GM23338 (cell line): Measurements from ENCODE around the gene CXorf65. TPM values are rescaled to one million over a fixed set of nuclear protein-coding genes. Genes with fewer than 3 reads are reported as not detected.

Experiments used
- ATAC-seq: fragments of 200-7000 bp; cut with Tn5 transposase; 3 replicates; pipeline ENCODE4 v1.9.1; 2020
- DNase-seq: peaks from one replicate; pipeline ENCODE4 v3.0.0-alpha.2; 2015; ENCODE audit warnings: low spot score
- H2AFZ ChIP-seq: fragments of 200-600 bp; sonication (generic); 2 replicates; pipeline ENCODE4 v1.8.0; 2016; ENCODE audit warnings: antibody characterized with exemption, mild to moderate bottlenecking, moderate library complexity
- H3F3A ChIP-seq: fragments of 200-600 bp; sonication (generic); replicated peaks from 2 replicates; pipeline ENCODE4 v1.8.0; 2017; ENCODE audit warnings: antibody characterized with exemption, mixed run types, low read depth
- H3K27ac ChIP-seq: fragments of 200-600 bp; sonication (generic); 2 replicates; pipeline ENCODE4 v1.6.1; 2016; ENCODE audit warnings: low read depth
- H3K27me3 ChIP-seq: fragments of 200-600 bp; sonication (generic); 2 replicates; pipeline ENCODE4 v1.8.0; 2016; ENCODE audit warnings: mild to moderate bottlenecking, mixed run types, moderate library complexity; ENCODE audit not compliant: insufficient read depth
- H3K36me3 ChIP-seq: fragments of 200-600 bp; sonication (generic); 2 replicates; pipeline ENCODE4 v1.8.0; 2016; ENCODE audit warnings: mild to moderate bottlenecking; ENCODE audit not compliant: insufficient read depth
- H3K4me1 ChIP-seq: fragments of 200-600 bp; sonication (generic); 2 replicates; pipeline ENCODE4 v1.8.0; 2016; ENCODE audit warnings: mild to moderate bottlenecking, moderate library complexity; ENCODE audit not compliant: insufficient read depth
- H3K4me2 ChIP-seq: fragments of 200-600 bp; sonication (generic); 2 replicates; pipeline ENCODE4 v1.7.1; 2017; ENCODE audit warnings: mixed run types
- H3K4me3 ChIP-seq: fragments of 200-600 bp; sonication (generic); 2 replicates; pipeline ENCODE4 v1.6.1; 2016; ENCODE audit warnings: mixed run types
- H3K79me2 ChIP-seq: fragments of 200-600 bp; sonication (generic); replicated peaks from 2 replicates; pipeline ENCODE4 v1.8.0; 2017; ENCODE audit warnings: mild to moderate bottlenecking; ENCODE audit not compliant: insufficient read depth
- H3K9me2 ChIP-seq: fragments of 200-600 bp; sonication (generic); 2 replicates; pipeline ENCODE4 v1.8.0; 2017; ENCODE audit not compliant: insufficient read depth
- H4K20me1 ChIP-seq: fragments of 200-600 bp; sonication (generic); replicated peaks from 2 replicates; pipeline ENCODE4 v1.8.0; 2017; ENCODE audit warnings: mild to moderate bottlenecking; ENCODE audit not compliant: insufficient read depth
- H3K27ac Mint-ChIP-seq: 2 replicates; pipeline ENCODE4 v1.8.0; 2020; ENCODE audit warnings: inconsistent platforms, mild to moderate bottlenecking, moderate library complexity, mixed read lengths
- H3K27me3 Mint-ChIP-seq: 3 replicates; pipeline ENCODE4 v1.8.0; 2022; ENCODE audit warnings: low read depth, mild to moderate bottlenecking, moderate library complexity, mixed read lengths, inconsistent platforms; ENCODE audit not compliant: insufficient read depth, poor library complexity
- H3K36me3 Mint-ChIP-seq: 3 replicates; pipeline ENCODE4 v1.8.0; 2021; ENCODE audit warnings: low read depth, mild to moderate bottlenecking, inconsistent platforms, moderate library complexity, mixed read lengths
- H3K4me1 Mint-ChIP-seq: 3 replicates; pipeline ENCODE4 v1.8.0; 2020; ENCODE audit warnings: mild to moderate bottlenecking, inconsistent platforms, mixed read lengths
- H3K4me3 Mint-ChIP-seq: 3 replicates; pipeline ENCODE4 v1.8.0; 2021; ENCODE audit warnings: moderate library complexity, mild to moderate bottlenecking, inconsistent platforms, mixed read lengths
- H3K9me3 Mint-ChIP-seq: 3 replicates; pipeline ENCODE4 v1.8.0; 2020; ENCODE audit warnings: moderate library complexity, mild to moderate bottlenecking, inconsistent platforms, mixed read lengths
- NANOG ChIP-seq: IDR thresholded peaks from 2 replicates; pipeline ENCODE4 v1.6.1; 2016; ENCODE audit warnings: antibody characterized with exemption, borderline replicate concordance
- STAT1 ChIP-seq: IDR thresholded peaks from one replicate; pipeline ENCODE4 v1.6.1; 2016; ENCODE audit warnings: antibody characterized with exemption; ENCODE audit not compliant: unreplicated experiment
- polyA plus RNA-seq: library from polyadenylated mRNA; unstranded; fragments of >200 nt; fragmentation: Nextera tagmentation; extraction: Ambion mirVana; gene quantifications from 2 replicates; pipeline ENCODE4 v1.2.1, GENCODE V29; 2016
- total RNA-seq: library from RNA; depleted of rRNA; stranded (reverse); fragments of >200 nt; shearing (Covaris generic); gene quantifications from 2 replicates; pipeline ENCODE4 v1.2.3, GENCODE V29; 2014
- TF ChIP-seq, protein P1 (sequence below), 2 experiments: fragments of 200-600 bp in 1 of 2; sonication (generic) in 1 of 2; conservative IDR thresholded peaks; 2 replicates each; pipeline versions ENCODE4 v1.5.1 to v1.6.1; 2016 to 2017; ENCODE audit warnings: antibody characterized with exemption in 2 of 2, low read depth in 2 of 2, mild to moderate bottlenecking in 2 of 2, moderate library complexity in 1 of 2
- TF ChIP-seq, protein P2 (sequence below): IDR thresholded peaks from 2 replicates; pipeline ENCODE4 v1.6.1; 2016; ENCODE audit warnings: antibody characterized with exemption
- TF ChIP-seq, protein P3 (sequence below): IDR thresholded peaks from one replicate; pipeline ENCODE4 v1.6.1; 2018; ENCODE audit warnings: antibody characterized with exemption; ENCODE audit not compliant: unreplicated experiment
- TF ChIP-seq, protein P4 (sequence below): fragments of 250-450 bp; sonication (Bioruptor Pico); IDR thresholded peaks from 2 replicates; pipeline ENCODE4 v1.5.0; 2020; ENCODE audit warnings: mild to moderate bottlenecking, moderate library complexity

CXorf65 gene
- total and polyA plus RNA-seq, 2 experiments from 2014 or later: 0.79 TPM; not detected in 1

DNA sequence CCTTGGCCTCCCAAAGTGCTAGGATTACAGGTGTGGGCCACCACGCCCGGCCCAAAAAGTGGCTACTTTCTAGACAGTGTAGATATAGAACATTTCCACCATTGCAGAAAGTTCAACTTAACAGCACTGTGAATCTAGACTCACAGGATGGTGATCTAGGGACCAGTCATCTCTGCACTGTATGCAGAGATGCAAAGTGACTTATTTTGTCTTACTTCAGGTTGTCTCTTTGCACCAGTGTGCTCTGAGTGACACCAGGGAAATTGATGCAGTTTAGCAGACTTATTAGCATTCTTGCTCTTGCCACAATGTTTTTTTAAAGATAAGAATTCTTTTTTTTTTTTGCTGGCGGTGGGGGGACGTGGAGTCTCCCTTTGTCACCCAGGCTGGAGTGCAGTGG lies 23.7 kb downstream of the CXorf65 start:
- Mint-ChIP-seq H3K9me3 (no peaks in the 10 kb centered on the region), H3K36me3 (no peaks in the 10 kb centered on the region), H3K27ac (no peak overlapping the region), H3K27me3 (no peaks in the 10 kb centered on the region), H3K4me3 (no peak overlapping the region), H3K4me1 (no peaks in the 10 kb centered on the region)
- Histone ChIP-seq H3K27me3 (no peaks in the 10 kb centered on the region), H3K36me3 (no peaks in the 10 kb centered on the region), H3K9me2 (no peaks in the 10 kb centered on the region), H3K79me2 (no peaks in the 10 kb centered on the region), H3K4me1 (no peaks in the 10 kb centered on the region), H3F3A (no peaks in the 10 kb centered on the region), H3K4me3 (no peak overlapping the region), H2AFZ (no peak overlapping the region), H4K20me1 (no peaks in the 10 kb centered on the region), H3K27ac (no peak overlapping the region), H3K4me2 (no peak overlapping the region)
- TF ChIP-seq, protein P1, sequence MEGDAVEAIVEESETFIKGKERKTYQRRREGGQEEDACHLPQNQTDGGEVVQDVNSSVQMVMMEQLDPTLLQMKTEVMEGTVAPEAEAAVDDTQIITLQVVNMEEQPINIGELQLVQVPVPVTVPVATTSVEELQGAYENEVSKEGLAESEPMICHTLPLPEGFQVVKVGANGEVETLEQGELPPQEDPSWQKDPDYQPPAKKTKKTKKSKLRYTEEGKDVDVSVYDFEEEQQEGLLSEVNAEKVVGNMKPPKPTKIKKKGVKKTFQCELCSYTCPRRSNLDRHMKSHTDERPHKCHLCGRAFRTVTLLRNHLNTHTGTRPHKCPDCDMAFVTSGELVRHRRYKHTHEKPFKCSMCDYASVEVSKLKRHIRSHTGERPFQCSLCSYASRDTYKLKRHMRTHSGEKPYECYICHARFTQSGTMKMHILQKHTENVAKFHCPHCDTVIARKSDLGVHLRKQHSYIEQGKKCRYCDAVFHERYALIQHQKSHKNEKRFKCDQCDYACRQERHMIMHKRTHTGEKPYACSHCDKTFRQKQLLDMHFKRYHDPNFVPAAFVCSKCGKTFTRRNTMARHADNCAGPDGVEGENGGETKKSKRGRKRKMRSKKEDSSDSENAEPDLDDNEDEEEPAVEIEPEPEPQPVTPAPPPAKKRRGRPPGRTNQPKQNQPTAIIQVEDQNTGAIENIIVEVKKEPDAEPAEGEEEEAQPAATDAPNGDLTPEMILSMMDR (conservative IDR thresholded peaks at IDR 0.05; ENCODE audit: low read depth in 2 of 2): no peak
- TF ChIP-seq STAT1: no peak
- DNase-seq: no peak
- no peak for ATAC-seq

DNA sequence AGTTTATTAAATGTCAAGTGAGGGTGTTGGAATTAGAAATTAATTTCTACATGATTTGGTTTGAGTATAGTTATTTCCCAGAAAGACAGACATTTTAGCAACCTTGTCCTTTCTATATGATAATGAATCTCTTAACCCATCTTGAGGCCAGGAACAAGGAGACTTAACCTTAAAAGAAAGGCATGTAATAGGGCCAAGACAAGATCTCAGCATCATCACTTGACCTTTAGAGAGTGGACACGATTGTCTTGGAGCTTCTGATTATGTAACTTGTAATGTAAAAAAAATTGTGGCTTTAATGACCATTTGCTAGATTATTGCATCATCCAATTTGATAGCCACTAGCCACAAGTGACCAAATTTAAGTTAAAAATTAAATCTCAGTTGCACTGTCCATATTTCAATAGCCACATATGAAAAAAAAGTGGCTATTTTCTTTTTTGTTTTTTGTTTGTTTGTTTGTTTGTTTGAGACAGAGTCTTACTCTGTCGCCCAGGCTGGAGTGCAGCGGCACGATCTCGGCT lies 24.4 kb downstream of the CXorf65 start:
- ATAC-seq: no peak
- H4K20me1 ChIP-seq: no peaks in the 10 kb centered on the region
- no peaks in the 10 kb centered on the region for H3F3A ChIP-seq
- Mint-ChIP-seq H3K9me3 (no peaks in the 10 kb centered on the region), H3K27ac (no peak overlapping the region), H3K36me3 (no peaks in the 10 kb centered on the region), H3K4me3 (no peak overlapping the region), H3K27me3 (no peaks in the 10 kb centered on the region), H3K4me1 (no peaks in the 10 kb centered on the region)
- no peak overlapping the region for H3K4me3 ChIP-seq
- H3K9me2 ChIP-seq: no peaks in the 10 kb centered on the region
- no peaks in the 10 kb centered on the region for H3K36me3 ChIP-seq
- no peak overlapping the region for H3K27ac ChIP-seq
- no peaks in the 10 kb centered on the region for H3K27me3 ChIP-seq
- no peak for DNase-seq
- H2AFZ ChIP-seq: no peak overlapping the region
- H3K79me2 ChIP-seq: no peaks in the 10 kb centered on the region
- no peak overlapping the region for H3K4me2 ChIP-seq
- H3K4me1 ChIP-seq: no peaks in the 10 kb centered on the region
- no peak for TF ChIP-seq NANOG
- TF ChIP-seq, protein P2, sequence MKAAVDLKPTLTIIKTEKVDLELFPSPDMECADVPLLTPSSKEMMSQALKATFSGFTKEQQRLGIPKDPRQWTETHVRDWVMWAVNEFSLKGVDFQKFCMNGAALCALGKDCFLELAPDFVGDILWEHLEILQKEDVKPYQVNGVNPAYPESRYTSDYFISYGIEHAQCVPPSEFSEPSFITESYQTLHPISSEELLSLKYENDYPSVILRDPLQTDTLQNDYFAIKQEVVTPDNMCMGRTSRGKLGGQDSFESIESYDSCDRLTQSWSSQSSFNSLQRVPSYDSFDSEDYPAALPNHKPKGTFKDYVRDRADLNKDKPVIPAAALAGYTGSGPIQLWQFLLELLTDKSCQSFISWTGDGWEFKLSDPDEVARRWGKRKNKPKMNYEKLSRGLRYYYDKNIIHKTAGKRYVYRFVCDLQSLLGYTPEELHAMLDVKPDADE: no peak
- TF ChIP-seq, protein P3, sequence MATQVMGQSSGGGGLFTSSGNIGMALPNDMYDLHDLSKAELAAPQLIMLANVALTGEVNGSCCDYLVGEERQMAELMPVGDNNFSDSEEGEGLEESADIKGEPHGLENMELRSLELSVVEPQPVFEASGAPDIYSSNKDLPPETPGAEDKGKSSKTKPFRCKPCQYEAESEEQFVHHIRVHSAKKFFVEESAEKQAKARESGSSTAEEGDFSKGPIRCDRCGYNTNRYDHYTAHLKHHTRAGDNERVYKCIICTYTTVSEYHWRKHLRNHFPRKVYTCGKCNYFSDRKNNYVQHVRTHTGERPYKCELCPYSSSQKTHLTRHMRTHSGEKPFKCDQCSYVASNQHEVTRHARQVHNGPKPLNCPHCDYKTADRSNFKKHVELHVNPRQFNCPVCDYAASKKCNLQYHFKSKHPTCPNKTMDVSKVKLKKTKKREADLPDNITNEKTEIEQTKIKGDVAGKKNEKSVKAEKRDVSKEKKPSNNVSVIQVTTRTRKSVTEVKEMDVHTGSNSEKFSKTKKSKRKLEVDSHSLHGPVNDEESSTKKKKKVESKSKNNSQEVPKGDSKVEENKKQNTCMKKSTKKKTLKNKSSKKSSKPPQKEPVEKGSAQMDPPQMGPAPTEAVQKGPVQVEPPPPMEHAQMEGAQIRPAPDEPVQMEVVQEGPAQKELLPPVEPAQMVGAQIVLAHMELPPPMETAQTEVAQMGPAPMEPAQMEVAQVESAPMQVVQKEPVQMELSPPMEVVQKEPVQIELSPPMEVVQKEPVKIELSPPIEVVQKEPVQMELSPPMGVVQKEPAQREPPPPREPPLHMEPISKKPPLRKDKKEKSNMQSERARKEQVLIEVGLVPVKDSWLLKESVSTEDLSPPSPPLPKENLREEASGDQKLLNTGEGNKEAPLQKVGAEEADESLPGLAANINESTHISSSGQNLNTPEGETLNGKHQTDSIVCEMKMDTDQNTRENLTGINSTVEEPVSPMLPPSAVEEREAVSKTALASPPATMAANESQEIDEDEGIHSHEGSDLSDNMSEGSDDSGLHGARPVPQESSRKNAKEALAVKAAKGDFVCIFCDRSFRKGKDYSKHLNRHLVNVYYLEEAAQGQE: no peak
- TF ChIP-seq, protein P1 (conservative IDR thresholded peaks at IDR 0.05; ENCODE audit: low read depth in 2 of 2): no peak
- TF ChIP-seq, protein P4, sequence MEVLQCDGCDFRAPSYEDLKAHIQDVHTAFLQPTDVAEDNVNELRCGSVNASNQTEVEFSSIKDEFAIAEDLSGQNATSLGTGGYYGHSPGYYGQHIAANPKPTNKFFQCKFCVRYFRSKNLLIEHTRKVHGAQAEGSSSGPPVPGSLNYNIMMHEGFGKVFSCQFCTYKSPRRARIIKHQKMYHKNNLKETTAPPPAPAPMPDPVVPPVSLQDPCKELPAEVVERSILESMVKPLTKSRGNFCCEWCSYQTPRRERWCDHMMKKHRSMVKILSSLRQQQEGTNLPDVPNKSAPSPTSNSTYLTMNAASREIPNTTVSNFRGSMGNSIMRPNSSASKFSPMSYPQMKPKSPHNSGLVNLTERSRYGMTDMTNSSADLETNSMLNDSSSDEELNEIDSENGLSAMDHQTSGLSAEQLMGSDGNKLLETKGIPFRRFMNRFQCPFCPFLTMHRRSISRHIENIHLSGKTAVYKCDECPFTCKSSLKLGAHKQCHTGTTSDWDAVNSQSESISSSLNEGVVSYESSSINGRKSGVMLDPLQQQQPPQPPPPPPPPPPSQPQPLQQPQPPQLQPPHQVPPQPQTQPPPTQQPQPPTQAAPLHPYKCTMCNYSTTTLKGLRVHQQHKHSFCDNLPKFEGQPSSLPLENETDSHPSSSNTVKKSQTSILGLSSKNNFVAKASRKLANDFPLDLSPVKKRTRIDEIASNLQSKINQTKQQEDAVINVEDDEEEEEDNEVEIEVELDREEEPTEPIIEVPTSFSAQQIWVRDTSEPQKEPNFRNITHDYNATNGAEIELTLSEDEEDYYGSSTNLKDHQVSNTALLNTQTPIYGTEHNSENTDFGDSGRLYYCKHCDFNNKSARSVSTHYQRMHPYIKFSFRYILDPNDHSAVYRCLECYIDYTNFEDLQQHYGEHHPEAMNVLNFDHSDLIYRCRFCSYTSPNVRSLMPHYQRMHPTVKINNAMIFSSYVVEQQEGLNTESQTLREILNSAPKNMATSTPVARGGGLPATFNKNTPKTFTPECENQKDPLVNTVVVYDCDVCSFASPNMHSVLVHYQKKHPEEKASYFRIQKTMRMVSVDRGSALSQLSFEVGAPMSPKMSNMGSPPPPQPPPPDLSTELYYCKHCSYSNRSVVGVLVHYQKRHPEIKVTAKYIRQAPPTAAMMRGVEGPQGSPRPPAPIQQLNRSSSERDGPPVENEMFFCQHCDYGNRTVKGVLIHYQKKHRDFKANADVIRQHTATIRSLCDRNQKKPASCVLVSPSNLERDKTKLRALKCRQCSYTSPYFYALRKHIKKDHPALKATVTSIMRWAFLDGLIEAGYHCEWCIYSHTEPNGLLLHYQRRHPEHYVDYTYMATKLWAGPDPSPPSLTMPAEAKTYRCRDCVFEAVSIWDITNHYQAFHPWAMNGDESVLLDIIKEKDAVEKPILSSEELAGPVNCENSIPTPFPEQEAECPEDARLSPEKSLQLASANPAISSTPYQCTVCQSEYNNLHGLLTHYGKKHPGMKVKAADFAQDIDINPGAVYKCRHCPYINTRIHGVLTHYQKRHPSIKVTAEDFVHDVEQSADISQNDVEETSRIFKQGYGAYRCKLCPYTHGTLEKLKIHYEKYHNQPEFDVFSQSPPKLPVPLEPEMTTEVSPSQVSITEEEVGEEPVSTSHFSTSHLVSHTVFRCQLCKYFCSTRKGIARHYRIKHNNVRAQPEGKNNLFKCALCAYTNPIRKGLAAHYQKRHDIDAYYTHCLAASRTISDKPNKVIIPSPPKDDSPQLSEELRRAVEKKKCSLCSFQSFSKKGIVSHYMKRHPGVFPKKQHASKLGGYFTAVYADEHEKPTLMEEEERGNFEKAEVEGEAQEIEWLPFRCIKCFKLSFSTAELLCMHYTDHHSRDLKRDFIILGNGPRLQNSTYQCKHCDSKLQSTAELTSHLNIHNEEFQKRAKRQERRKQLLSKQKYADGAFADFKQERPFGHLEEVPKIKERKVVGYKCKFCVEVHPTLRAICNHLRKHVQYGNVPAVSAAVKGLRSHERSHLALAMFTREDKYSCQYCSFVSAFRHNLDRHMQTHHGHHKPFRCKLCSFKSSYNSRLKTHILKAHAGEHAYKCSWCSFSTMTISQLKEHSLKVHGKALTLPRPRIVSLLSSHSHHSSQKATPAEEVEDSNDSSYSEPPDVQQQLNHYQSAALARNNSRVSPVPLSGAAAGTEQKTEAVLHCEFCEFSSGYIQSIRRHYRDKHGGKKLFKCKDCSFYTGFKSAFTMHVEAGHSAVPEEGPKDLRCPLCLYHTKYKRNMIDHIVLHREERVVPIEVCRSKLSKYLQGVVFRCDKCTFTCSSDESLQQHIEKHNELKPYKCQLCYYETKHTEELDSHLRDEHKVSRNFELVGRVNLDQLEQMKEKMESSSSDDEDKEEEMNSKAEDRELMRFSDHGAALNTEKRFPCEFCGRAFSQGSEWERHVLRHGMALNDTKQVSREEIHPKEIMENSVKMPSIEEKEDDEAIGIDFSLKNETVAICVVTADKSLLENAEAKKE (CRISPR knock-in tag): no peak
